ENCODE data around the gene LINS1.

Gene LINS1

DNA sequence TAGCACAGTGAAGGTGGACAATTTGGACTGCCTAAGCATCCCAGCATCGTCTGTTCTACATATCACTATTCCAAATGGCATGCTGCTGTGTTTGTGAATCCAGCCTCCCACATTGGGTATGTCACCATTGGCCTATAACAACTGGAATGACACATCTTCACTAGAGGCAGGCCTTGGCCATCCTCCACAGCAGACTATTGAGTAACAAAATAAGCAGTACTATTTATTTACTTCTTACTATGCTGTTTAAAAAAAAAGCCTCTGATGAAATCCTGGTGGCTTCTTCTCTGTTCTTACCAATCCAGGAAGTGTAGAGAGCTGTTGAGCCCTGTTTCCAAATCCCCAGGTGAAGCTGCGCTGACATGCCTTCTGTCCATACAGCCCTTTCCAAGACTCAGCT, 42.7 kb downstream of the LINS1 start:
- TF ChIP-seq CTCF (conservative IDR thresholded peaks at IDR 0.05) (no peak), ZFX (IDR thresholded peaks at IDR 0.05) (no peak)
- no peak overlapping the region for H3K27ac ChIP-seq

DNA sequence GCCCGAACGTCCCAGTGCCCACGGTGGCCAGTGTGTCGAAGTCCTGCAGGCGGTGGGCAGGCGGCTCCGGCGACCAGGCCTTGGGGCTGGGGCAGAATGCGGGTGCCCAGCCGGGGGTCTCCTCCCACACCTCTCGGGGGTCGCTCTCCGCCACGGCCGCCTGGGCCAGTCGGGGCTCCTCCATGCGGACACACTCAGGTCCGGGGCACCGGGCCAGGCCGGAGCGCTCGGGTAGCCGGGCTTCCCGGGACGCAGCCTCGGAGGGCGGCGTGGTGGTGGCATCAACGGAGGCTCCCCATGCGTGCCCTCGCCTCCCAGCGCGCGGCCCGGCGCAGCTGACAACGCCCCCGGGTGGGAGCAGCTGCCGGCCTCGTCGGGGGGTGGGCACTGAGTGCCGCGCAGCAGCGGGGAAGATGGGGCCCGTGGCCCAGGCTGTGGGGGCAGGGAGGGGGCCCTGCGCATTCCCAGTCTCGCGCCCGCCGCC, 43.2 kb downstream of the LINS1 start:
- TF ChIP-seq CTCF (conservative IDR thresholded peaks at IDR 0.05) (no peak), ZFX (IDR thresholded peaks at IDR 0.05) (no peak)
- H3K27ac ChIP-seq: no peak overlapping the region

- TF ChIP-seq CTCF (conservative IDR thresholded peaks at IDR 0.05) (no peak), ZFX (IDR thresholded peaks at IDR 0.05) (no peak)
Measured at GRCh38 chr15:100553468-100553867, 48.5 kb downstream of the LINS1 start.

GRCh38 chr15:100547961-100548360, 54.0 kb downstream of the LINS1 start:
- TF ChIP-seq CTCF (conservative IDR thresholded peaks at IDR 0.05) (no peak), ZFX (IDR thresholded peaks at IDR 0.05) (no peak)
- no peak overlapping the region for H3K27ac ChIP-seq

More at GRCh38 chr15:100553468-100553867, 48.5 kb downstream of the LINS1 start:
- H3K27ac ChIP-seq: no peak overlapping the region

- H3K27ac ChIP-seq: no peak overlapping the region
- TF ChIP-seq ZFX (IDR thresholded peaks at IDR 0.05) (no peak), CTCF (conservative IDR thresholded peaks at IDR 0.05) (no peak)
Measured at GRCh38 chr15:100544946-100545345, 57.0 kb downstream of the LINS1 start.

DNA sequence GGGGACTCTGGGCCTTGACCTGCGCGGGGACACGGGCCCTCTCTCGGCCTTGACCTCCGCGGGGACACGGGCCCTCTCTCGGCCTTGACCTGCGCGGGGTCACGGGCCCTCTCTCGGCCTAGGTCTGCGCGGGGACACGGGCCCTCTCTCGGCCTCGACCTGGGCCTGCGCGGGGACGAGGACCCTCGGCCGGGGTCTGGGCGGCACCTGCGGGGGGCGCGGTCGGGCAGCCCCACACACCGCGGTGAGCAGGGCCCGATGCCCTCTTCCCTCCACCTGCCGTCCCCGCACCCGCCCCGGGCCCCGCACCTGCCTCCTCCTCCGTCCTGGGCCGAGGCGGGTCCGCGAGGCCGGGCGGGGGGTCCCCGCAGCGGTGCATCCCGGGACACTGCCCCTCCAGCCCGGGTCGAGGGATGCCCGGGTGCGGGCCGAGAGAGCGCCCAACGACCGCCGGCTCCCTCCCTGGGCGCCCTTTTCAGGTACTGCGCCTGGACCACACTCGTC, 57.6 kb downstream of the LINS1 start:
- TF ChIP-seq ZFX (IDR thresholded peaks at IDR 0.05) (no peak), CTCF (conservative IDR thresholded peaks at IDR 0.05) (no peak)
- H3K27ac ChIP-seq: no peak overlapping the region

DNA sequence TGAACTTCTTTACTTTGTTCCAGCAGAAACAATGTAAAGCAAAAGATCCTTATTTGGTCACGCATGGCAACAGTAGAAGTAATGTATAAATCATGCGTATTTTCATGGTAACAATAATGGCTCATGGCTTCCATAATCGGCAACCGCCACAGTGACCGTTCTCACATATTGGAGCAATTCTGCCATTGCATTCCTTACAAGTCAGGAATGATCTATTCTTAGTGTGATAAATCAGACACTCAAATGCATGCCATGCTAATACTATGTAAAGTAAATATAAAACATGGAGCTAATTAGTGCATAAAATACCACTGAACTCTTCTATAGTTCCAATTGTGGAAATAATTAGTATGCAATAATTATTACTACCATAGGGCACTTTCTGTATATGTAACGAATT, 59.7 kb downstream of the LINS1 start:
- TF ChIP-seq ZFX (IDR thresholded peaks at IDR 0.05) (no peak), CTCF (conservative IDR thresholded peaks at IDR 0.05) (no peak)
- H3K27ac ChIP-seq: no peak overlapping the region

Measured in C4-2B (cell line).